Measurements from ENCODE around the gene CCR8. TPM values are rescaled to one million over a fixed set of nuclear protein-coding genes. Genes with fewer than 3 reads are reported as not detected.

CCR8 gene
- total RNA-seq, 1 experiment from 2014 or later, result not detected

DNA sequence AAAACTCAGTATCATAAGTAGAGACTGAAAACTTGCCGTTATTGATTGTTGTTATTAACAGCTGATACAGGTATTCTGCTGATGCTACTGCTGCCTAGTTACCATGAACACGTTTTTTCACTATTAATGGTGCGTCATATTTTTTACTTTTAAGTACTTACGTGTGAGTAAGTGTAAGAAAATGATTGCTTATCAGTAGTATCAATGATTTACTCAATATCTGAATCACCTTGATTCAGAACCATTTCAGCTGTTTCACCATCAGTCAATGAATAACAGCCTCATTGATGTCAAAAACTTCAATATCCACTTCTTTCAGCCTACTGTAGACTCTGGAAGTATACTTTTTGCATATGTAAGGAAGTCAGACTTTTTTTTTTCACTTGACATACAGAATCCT lies 4.7 kb downstream of the CCR8 start:
- intact Hi-C loops (cut with micrococcal nuclease), result no loop called here
- Histone ChIP-seq H3K27ac (ENCODE audit: low read length) (no peak overlapping the region), H3K4me3 (ENCODE audit: low read length) (no peak overlapping the region), H3K27me3 (ENCODE audit: low read length) (peaks cover 13% of the 10 kb centered on the region; the same call in 1 of the 2 replicates), H3K79me2 (ENCODE audit: low read length) (no peaks in the 10 kb centered on the region), H4K20me1 (ENCODE audit: low read length) (no peaks in the 10 kb centered on the region), H3F3A (ENCODE audit: low read length, unreplicated experiment) (no peaks in the 10 kb centered on the region), H3K9ac (ENCODE audit: low read length) (no peak overlapping the region), H3K4me1 (ENCODE audit: insufficient read depth, low read length) (no peaks in the 10 kb centered on the region), H3K9me3 (ENCODE audit: low read length) (no peaks in the 10 kb centered on the region), H3K36me3 (ENCODE audit: low read depth, low read length) (no peaks in the 10 kb centered on the region), H3K9me2 (replicated peaks; ENCODE audit: low read length) (0 out of 2 replicates have a peak, but pooled peaks cover 5% of the 10 kb centered on the region), H3K4me2 (ENCODE audit: low read length) (no peak overlapping the region), H2AFZ (ENCODE audit: low read length) (no peak overlapping the region)
- DNase-seq (no peak), ATAC-seq (no peak)
- CTCF ChIA-PET, result no interaction called here
- TF ChIP-seq, protein P1, sequence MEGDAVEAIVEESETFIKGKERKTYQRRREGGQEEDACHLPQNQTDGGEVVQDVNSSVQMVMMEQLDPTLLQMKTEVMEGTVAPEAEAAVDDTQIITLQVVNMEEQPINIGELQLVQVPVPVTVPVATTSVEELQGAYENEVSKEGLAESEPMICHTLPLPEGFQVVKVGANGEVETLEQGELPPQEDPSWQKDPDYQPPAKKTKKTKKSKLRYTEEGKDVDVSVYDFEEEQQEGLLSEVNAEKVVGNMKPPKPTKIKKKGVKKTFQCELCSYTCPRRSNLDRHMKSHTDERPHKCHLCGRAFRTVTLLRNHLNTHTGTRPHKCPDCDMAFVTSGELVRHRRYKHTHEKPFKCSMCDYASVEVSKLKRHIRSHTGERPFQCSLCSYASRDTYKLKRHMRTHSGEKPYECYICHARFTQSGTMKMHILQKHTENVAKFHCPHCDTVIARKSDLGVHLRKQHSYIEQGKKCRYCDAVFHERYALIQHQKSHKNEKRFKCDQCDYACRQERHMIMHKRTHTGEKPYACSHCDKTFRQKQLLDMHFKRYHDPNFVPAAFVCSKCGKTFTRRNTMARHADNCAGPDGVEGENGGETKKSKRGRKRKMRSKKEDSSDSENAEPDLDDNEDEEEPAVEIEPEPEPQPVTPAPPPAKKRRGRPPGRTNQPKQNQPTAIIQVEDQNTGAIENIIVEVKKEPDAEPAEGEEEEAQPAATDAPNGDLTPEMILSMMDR (conservative IDR thresholded peaks at IDR 0.05; ENCODE audit: low read depth, low read length), result no peak
- TF ChIP-seq EZH2phosphoT487 (IDR thresholded peaks at IDR 0.05; ENCODE audit: borderline replicate concordance, low read length) (no peak), EZH2 (IDR thresholded peaks at IDR 0.05; ENCODE audit: low read length, unreplicated experiment) (no peak)
- POLR2A ChIA-PET (ENCODE audit: unreplicated experiment), result no interaction called here
- no TSS peak for BruUV-seq (replicated peaks)

DNA sequence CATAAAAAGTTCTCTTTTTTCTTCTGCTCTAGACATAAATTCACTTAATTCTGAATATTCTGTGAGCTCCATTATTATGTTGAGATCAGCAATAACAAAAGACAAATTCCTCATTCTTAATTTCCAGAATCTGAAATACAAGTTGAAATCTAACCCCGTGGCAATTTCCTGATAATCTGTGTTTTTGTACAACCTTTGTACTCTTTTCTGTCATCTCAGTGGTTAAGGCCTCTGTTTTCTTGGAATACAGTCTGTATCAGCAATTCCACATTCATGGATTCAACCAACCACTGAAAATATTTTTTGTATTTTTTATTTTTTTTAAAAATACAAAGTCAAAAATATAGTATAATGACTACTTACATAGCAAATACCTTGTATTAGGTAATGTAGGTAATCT lies 8.7 kb downstream of the CCR8 start:
- ATAC-seq (no peak), DNase-seq (no peak)
- no peak overlapping the region for H2AFZ ChIP-seq (ENCODE audit: low read length)
- POLR2A ChIA-PET (ENCODE audit: unreplicated experiment), result no interaction called here
- CTCF ChIA-PET, result no interaction called here
- peaks cover 3% of the 10 kb centered on the region; the same call in 1 of the 2 replicates for H3K27me3 ChIP-seq (ENCODE audit: low read length)
- BruUV-seq (replicated peaks), result no TSS peak
- no peaks in the 10 kb centered on the region for H3K9me3 ChIP-seq (ENCODE audit: low read length)
- H3K4me1 ChIP-seq (ENCODE audit: insufficient read depth, low read length), result peaks cover 5% of the 10 kb centered on the region; the same call in 1 of the 2 replicates
- H3K9me2 ChIP-seq (replicated peaks; ENCODE audit: low read length), result 0 out of 2 replicates have a peak, but pooled peaks cover 2% of the 10 kb centered on the region
- TF ChIP-seq, protein P1 (conservative IDR thresholded peaks at IDR 0.05; ENCODE audit: low read depth, low read length), result no peak
- no peak for TF ChIP-seq EZH2 (IDR thresholded peaks at IDR 0.05; ENCODE audit: low read length, unreplicated experiment)
- TF ChIP-seq EZH2phosphoT487 (IDR thresholded peaks at IDR 0.05; ENCODE audit: borderline replicate concordance, low read length), result no peak
- H3K79me2 ChIP-seq (ENCODE audit: low read length), result no peaks in the 10 kb centered on the region
- no peaks in the 10 kb centered on the region for H3K36me3 ChIP-seq (ENCODE audit: low read depth, low read length)
- no peak overlapping the region for H3K9ac ChIP-seq (ENCODE audit: low read length)
- no peak overlapping the region for H3K27ac ChIP-seq (ENCODE audit: low read length)
- H4K20me1 ChIP-seq (ENCODE audit: low read length), result no peaks in the 10 kb centered on the region
- H3F3A ChIP-seq (ENCODE audit: low read length, unreplicated experiment), result no peaks in the 10 kb centered on the region
- intact Hi-C loops (cut with micrococcal nuclease), result no loop called here
- H3K4me2 ChIP-seq (ENCODE audit: low read length), result no peak overlapping the region
- no peak overlapping the region for H3K4me3 ChIP-seq (ENCODE audit: low read length)

DNA sequence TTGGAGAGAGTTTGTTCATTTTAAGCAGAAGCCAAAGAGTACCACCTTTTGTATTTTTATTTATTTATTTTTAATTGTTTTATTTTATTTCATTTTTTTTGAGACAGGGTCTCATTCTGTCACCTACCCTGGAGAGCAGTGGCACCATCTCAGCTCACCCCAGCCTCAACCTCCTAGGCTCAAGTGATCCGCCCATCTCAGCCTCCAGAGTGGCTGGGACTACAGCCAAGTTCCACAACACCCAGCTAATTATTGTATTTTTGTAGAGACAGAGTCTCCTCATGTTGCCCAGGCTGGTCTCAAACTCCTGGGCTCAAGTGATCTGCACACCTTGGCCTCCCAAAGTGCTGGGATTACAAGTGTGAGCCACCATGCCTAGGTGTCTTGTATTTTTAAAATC lies 9.6 kb downstream of the CCR8 start:
- intact Hi-C loops (cut with micrococcal nuclease), result no loop called here
- no peak for ATAC-seq

More for the DNA sequence above, 9.6 kb downstream of the CCR8 start:
- no peak overlapping the region for H3K9ac ChIP-seq (ENCODE audit: low read length)
- H3K9me2 ChIP-seq (replicated peaks; ENCODE audit: low read length), result no peaks in the 10 kb centered on the region
- H3K4me3 ChIP-seq (ENCODE audit: low read length), result no peak overlapping the region
- no peak overlapping the region for H3K27ac ChIP-seq (ENCODE audit: low read length)
- no peaks in the 10 kb centered on the region for H4K20me1 ChIP-seq (ENCODE audit: low read length)
- no TSS peak for BruUV-seq (replicated peaks)
- no peaks in the 10 kb centered on the region for H3K27me3 ChIP-seq (ENCODE audit: low read length)
- ChIA-PET POLR2A (ENCODE audit: unreplicated experiment) (no interaction called here), CTCF (no interaction called here)
- H3K4me2 ChIP-seq (ENCODE audit: low read length), result no peak overlapping the region
- H3K36me3 ChIP-seq (ENCODE audit: low read depth, low read length), result no peaks in the 10 kb centered on the region
- peaks cover 12% of the 10 kb centered on the region for H3K4me1 ChIP-seq (ENCODE audit: insufficient read depth, low read length)
- DNase-seq, result no peak
- no peaks in the 10 kb centered on the region for H3K9me3 ChIP-seq (ENCODE audit: low read length)
- H3F3A ChIP-seq (ENCODE audit: low read length, unreplicated experiment), result no peaks in the 10 kb centered on the region
- no peaks in the 10 kb centered on the region for H3K79me2 ChIP-seq (ENCODE audit: low read length)
- TF ChIP-seq, protein P1 (conservative IDR thresholded peaks at IDR 0.05; ENCODE audit: low read depth, low read length), result no peak
- TF ChIP-seq EZH2 (IDR thresholded peaks at IDR 0.05; ENCODE audit: low read length, unreplicated experiment) (no peak), EZH2phosphoT487 (IDR thresholded peaks at IDR 0.05; ENCODE audit: borderline replicate concordance, low read length) (no peak)
- no peak overlapping the region for H2AFZ ChIP-seq (ENCODE audit: low read length)

Data from PC-3 (cell line).